Esophagus muscularis mucosa (tissue), 4 donors: Measurements from ENCODE around the gene IGDCC3.

Source experiments
- EP300 ChIP-seq: sonication (generic); formaldehyde crosslinking; IDR thresholded peaks from one replicate; pipeline ENCODE4 v1.6.1; 2017; ENCODE audit warnings: antibody characterized with exemption
- POLR2A ChIP-seq: fragments of 450-650 bp; IDR thresholded peaks from one replicate; pipeline ENCODE4 v1.6.1; 2017; ENCODE audit warnings: antibody characterized with exemption, moderate library complexity, mild to moderate bottlenecking, low read depth
- POLR2AphosphoS5 ChIP-seq, 2 donors: sonication (generic); formaldehyde crosslinking; IDR thresholded peaks; one replicate each; pipeline ENCODE4 v1.6.1; 2017; ENCODE audit warnings: antibody characterized with exemption in 2 of 2
- TF ChIP-seq, protein P1 (sequence below), 3 experiments: fragments of 200-600 bp in 2 of 3; fragments of 450-650 bp in 1 of 3; sonication (generic) in 2 of 3; IDR thresholded peaks; one replicate each; pipeline ENCODE4 v1.5.1; 2017 to 2019; ENCODE audit warnings: antibody characterized with exemption in 3 of 3, mild to moderate bottlenecking in 2 of 3, moderate library complexity in 1 of 3

DNA sequence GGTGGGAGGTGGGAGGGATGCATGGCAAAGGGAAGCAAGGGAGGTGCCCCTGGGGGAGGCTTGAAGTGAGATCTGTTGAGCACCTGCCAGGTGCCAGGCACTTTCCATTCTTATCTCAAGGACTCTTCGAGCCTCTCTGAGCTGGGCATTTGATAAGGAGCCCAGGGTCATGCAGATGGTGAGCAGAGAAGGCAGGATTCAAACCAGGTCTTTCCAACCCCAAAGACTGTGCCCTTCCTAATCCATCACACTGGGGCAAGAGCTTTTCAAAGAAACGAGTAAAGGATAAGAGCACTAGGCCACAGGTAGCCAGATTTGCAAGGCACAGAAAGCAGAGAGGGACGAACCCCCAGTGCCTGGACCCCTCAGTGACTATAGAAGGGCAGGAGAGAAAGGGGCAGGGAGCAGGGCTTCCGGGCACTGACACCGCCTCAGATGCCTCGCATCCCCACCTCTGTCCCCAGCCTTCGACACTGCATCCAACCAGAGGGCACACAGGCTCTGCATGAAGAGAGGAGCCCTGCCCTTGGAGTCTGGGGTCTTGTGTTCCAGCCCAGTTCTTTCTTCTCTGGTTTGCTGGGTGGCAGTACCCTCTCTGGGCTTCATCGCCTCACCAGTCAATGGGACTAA, 23.9 kb upstream of the IGDCC3 start:
- TF ChIP-seq POLR2A (no peak), EP300 (no peak), POLR2AphosphoS5 (IDR thresholded peaks at IDR 0.05) (no peak)
- TF ChIP-seq, protein P1, sequence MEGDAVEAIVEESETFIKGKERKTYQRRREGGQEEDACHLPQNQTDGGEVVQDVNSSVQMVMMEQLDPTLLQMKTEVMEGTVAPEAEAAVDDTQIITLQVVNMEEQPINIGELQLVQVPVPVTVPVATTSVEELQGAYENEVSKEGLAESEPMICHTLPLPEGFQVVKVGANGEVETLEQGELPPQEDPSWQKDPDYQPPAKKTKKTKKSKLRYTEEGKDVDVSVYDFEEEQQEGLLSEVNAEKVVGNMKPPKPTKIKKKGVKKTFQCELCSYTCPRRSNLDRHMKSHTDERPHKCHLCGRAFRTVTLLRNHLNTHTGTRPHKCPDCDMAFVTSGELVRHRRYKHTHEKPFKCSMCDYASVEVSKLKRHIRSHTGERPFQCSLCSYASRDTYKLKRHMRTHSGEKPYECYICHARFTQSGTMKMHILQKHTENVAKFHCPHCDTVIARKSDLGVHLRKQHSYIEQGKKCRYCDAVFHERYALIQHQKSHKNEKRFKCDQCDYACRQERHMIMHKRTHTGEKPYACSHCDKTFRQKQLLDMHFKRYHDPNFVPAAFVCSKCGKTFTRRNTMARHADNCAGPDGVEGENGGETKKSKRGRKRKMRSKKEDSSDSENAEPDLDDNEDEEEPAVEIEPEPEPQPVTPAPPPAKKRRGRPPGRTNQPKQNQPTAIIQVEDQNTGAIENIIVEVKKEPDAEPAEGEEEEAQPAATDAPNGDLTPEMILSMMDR (IDR thresholded peaks at IDR 0.05) = no peak
